BLaER1 treated with 17β-estradiol and CSF1 and Interleukin-3, amounts not matched to agents 10 nM and 100 nM (cell line): ENCODE data around the gene KLC1.
A peak's percentile ranks its signal among the peaks of the same experiment; 100 is the strongest.

Experiments
- H3K27ac ChIP-seq, 11 experiments: shearing (Covaris generic); formaldehyde crosslinking; 2 replicates each; pipeline ENCODE4 v1.8.1; 2022
- H3K27me3 ChIP-seq, 11 experiments: shearing (Covaris generic); formaldehyde crosslinking; 2 replicates each; pipeline ENCODE4 v1.8.1; 2022
- H3K36me3 ChIP-seq, 11 experiments: shearing (Covaris generic); formaldehyde crosslinking; 2 replicates each; pipeline ENCODE4 v1.8.1; 2022
- H3K4me1 ChIP-seq, 10 experiments: shearing (Covaris generic); formaldehyde crosslinking; 2 replicates each; pipeline ENCODE4 v1.8.1; 2022
- H3K4me2 ChIP-seq, 11 experiments: shearing (Covaris generic); formaldehyde crosslinking; 2 replicates each; pipeline ENCODE4 v1.8.1; 2022
- H3K4me3 ChIP-seq, 10 experiments: shearing (Covaris generic); formaldehyde crosslinking; 2 replicates each; pipeline ENCODE4 v1.8.1; 2022
- H3K9ac ChIP-seq, 11 experiments: shearing (Covaris generic); formaldehyde crosslinking; 2 replicates each; pipeline ENCODE4 v1.8.1; 2022
- H3K9me3 ChIP-seq, 11 experiments: shearing (Covaris generic); formaldehyde crosslinking; replicated peaks in 1 of 11; 2 replicates each; pipeline ENCODE4 v1.8.1; 2022
- H4K20me1 ChIP-seq, 11 experiments: shearing (Covaris generic); formaldehyde crosslinking; 2 replicates each; pipeline ENCODE4 v1.8.1; 2022
- Cebpa-rat ChIP-seq, 11 experiments: shearing (Covaris generic); IDR thresholded peaks; 2 replicates each; pipeline ENCODE4 v1.8.1; 2022

Gene KLC1

DNA sequence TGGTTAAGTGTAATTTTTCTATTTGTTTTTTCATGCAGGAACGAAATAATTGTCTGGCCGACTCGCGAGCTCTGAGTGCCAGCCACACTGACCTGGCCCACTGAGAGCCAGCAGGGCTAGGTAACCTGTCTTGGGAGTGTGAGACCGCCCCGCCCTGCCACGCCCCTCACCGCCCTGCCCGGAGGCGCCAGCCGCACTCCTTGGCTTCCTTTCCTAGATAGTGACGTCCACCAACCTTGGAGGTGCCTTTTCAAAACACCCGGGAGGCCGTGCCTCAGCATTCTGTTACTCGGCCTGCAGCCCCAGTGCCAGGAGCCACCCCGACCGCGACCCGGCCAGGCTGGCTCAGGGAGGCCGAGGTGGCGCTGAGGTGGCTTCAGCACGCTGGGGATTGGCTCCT lies 64.5 kb downstream of the KLC1 start:
- Histone ChIP-seq H3K9ac (peak overlapping the region in 4 of 11 experiments; percentile 14 to 45 (median 22); a peak in 5 of 22 replicates), H4K20me1 (peaks cover 82 to 100% (median 96%) of the 10 kb centered on the region in 11 experiments), H3K4me3 (no peak overlapping the region), H3K4me2 (peak overlapping the region in 7 of 11 experiments; percentile 3 to 87 (median 80); a peak in 5 of 22 replicates), H3K36me3 (peaks cover 45 to 96% (median 66%) of the 10 kb centered on the region in 11 experiments), H3K4me1 (peaks cover 55 to 99% (median 93%) of the 10 kb centered on the region in 10 experiments), H3K9me3 (no peaks in the 10 kb centered on the region), H3K27ac (peak overlapping the region in 4 of 11 experiments; percentile 42 to 69 (median 50); a peak in 5 of 22 replicates), H3K27me3 (no peaks in the 10 kb centered on the region)
- no peak for TF ChIP-seq Cebpa-rat (IDR thresholded peaks at IDR 0.05)

GRCh38 chr14:103694572-103695026 lies 65.6 kb downstream of the KLC1 start:
- no peaks in the 10 kb centered on the region for H3K9me3 ChIP-seq
- no peak for TF ChIP-seq Cebpa-rat (IDR thresholded peaks at IDR 0.05)
- peaks cover 64 to 99% (median 95%) of the 10 kb centered on the region in 10 experiments for H3K4me1 ChIP-seq
- no peak overlapping the region for H3K4me3 ChIP-seq
- H4K20me1 ChIP-seq: peaks cover 92 to 100% (median 97%) of the 10 kb centered on the region in 11 experiments
- H3K27me3 ChIP-seq: no peaks in the 10 kb centered on the region
- H3K4me2 ChIP-seq: peak overlapping the region; percentile 5 to 89 (median 72); a peak in 17 of 22 replicates
- peak overlapping the region in 4 of 11 experiments; percentile 36 to 69 (median 58); a peak in 6 of 22 replicates for H3K27ac ChIP-seq
- H3K9ac ChIP-seq: peak overlapping the region in 8 of 11 experiments; percentile 2 to 45 (median 36); a peak in 9 of 22 replicates
- H3K36me3 ChIP-seq: peaks cover 49 to 96% (median 69%) of the 10 kb centered on the region in 11 experiments

- peak overlapping the region; percentile 43 to 89 (median 73); a peak in 21 of 22 replicates for H3K4me2 ChIP-seq
- H3K4me1 ChIP-seq: peaks cover 64 to 99% (median 95%) of the 10 kb centered on the region in 10 experiments
- peaks cover 58 to 96% (median 69%) of the 10 kb centered on the region in 11 experiments for H3K36me3 ChIP-seq
- no peaks in the 10 kb centered on the region for H3K9me3 ChIP-seq
- peak overlapping the region in 10 of 11 experiments; percentile 15 to 72 (median 46); a peak in 14 of 22 replicates for H3K9ac ChIP-seq
- H3K4me3 ChIP-seq: peak overlapping the region in 1 of 10 experiments; percentile 31; a peak in 2 of 20 replicates
- no peaks in the 10 kb centered on the region for H3K27me3 ChIP-seq
- peaks cover 89 to 100% (median 97%) of the 10 kb centered on the region in 11 experiments for H4K20me1 ChIP-seq
- peak overlapping the region in 7 of 11 experiments; percentile 30 to 73 (median 62); a peak in 10 of 22 replicates for H3K27ac ChIP-seq
- TF ChIP-seq Cebpa-rat (IDR thresholded peaks at IDR 0.05): no peak
These were observed 66.5 kb downstream of the KLC1 start for GRCh38 chr14:103695296-103696069.

DNA sequence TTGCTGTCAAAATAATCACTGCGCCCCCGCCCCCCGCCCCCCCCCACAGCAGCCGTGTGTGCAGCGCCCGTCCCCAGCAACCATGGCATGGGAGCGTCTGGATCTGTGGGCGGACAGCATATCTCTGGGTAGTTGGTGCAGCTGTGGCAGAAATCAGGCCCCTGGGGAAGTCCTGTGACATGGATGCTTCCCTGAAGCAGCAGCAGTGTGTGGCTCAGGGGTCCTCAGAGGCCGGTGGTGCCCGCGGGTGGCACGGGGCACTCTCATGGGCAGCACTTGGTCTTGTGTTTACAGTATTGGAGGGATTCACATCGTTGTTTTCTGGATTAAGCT lies 67.0 kb downstream of the KLC1 start:
- Histone ChIP-seq H3K4me1 (peaks cover 66 to 99% (median 96%) of the 10 kb centered on the region in 10 experiments), H3K4me2 (peak overlapping the region; percentile 16 to 89 (median 80); a peak in 21 of 22 replicates), H3K9ac (peak overlapping the region in 7 of 11 experiments; percentile 40 to 52 (median 45); a peak in 8 of 22 replicates), H3K27me3 (no peaks in the 10 kb centered on the region), H3K4me3 (no peak overlapping the region), H3K36me3 (peaks cover 63 to 96% (median 73%) of the 10 kb centered on the region in 11 experiments), H3K27ac (peak overlapping the region in 9 of 11 experiments; percentile 12 to 83 (median 53); a peak in 16 of 22 replicates), H4K20me1 (peaks cover 86 to 100% (median 97%) of the 10 kb centered on the region in 11 experiments), H3K9me3 (no peaks in the 10 kb centered on the region)
- TF ChIP-seq Cebpa-rat (IDR thresholded peaks at IDR 0.05): no peak

DNA sequence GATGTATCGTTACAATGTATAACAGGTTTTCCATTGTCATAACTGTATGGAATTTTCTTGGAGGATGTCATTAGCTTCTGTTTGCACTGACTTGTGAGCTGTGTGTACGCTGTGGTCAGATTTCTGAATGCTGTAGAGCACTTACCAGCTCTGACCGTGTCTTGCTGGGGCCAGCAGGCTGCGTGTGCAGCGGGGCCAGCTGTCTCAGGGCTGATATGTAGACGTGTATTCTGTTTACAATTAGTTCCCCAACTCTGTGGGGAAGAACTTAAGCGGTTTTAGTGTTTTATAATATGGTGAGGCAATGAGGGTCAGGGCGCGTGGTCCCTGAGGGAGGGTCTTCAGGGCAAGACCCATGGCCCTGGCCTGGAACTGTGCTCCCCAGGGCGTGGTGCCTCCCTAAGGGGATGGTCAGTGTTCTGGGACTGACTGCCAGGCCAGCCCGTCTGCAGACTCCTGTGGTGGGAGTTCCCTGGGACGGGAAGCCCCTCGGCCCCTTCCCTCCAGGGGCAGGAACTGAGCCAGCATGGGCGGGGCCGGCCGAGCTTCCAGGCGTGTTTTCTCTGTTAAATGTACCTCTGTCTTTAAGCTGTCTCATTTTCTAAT lies 67.6 kb downstream of the KLC1 start:
- no peaks in the 10 kb centered on the region for H3K9me3 ChIP-seq
- H3K4me1 ChIP-seq: peaks cover 66 to 99% (median 96%) of the 10 kb centered on the region in 10 experiments
- no peak for TF ChIP-seq Cebpa-rat (IDR thresholded peaks at IDR 0.05)
- H3K27ac ChIP-seq: peak overlapping the region in 9 of 11 experiments; percentile 12 to 83 (median 53); a peak in 17 of 22 replicates
- peaks cover 83 to 100% (median 96%) of the 10 kb centered on the region in 11 experiments for H4K20me1 ChIP-seq
- peaks cover 67 to 94% (median 76%) of the 10 kb centered on the region in 11 experiments for H3K36me3 ChIP-seq
- H3K4me3 ChIP-seq: no peak overlapping the region
- peak overlapping the region; percentile 16 to 89 (median 67) for H3K4me2 ChIP-seq
- no peaks in the 10 kb centered on the region for H3K27me3 ChIP-seq
- H3K9ac ChIP-seq: peak overlapping the region in 9 of 11 experiments; percentile 35 to 52 (median 45); a peak in 14 of 22 replicates

DNA sequence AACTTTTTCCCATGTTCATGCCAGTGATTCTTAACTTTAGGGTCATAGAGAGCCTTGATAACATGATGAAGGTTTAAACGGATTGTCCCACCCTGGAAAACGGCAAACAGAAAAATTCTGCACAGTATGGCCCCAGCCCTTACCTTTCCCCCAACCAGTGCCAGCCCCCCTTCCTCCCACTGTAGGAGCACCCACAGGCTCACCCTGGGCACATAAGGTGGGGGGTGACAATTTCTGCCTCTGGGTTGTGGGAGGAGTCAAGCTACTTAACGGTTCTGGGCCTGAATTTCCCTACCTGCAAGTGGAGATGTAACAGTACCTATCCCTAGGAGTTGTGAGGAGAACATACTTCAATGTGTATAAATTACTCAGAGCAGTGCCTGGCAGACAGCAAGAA lies 68.2 kb downstream of the KLC1 start:
- no peaks in the 10 kb centered on the region for H3K9me3 ChIP-seq

GRCh38 chr14:103697603-103698379 lies 68.8 kb downstream of the KLC1 start:
- H3K27ac ChIP-seq: peak overlapping the region in 8 of 11 experiments; percentile 30 to 84 (median 68); a peak in 16 of 22 replicates
- peak overlapping the region in 9 of 11 experiments; percentile 37 to 54 (median 45); a peak in 11 of 22 replicates for H3K9ac ChIP-seq
- peaks cover 79 to 99% (median 94%) of the 10 kb centered on the region in 11 experiments for H4K20me1 ChIP-seq
- H3K9me3 ChIP-seq: no peaks in the 10 kb centered on the region
- peaks cover 68 to 99% (median 97%) of the 10 kb centered on the region in 10 experiments for H3K4me1 ChIP-seq
- no peaks in the 10 kb centered on the region for H3K27me3 ChIP-seq
- H3K36me3 ChIP-seq: peaks cover 71 to 92% (median 78%) of the 10 kb centered on the region in 11 experiments
- H3K4me3 ChIP-seq: no peak overlapping the region
- peak overlapping the region in 8 of 11 experiments; percentile 26 to 89 (median 70); a peak in 11 of 22 replicates for H3K4me2 ChIP-seq
- TF ChIP-seq Cebpa-rat (IDR thresholded peaks at IDR 0.05): no peak

More for the DNA sequence above, 68.2 kb downstream of the KLC1 start:
- Histone ChIP-seq H3K4me3 (no peak overlapping the region), H3K27me3 (no peaks in the 10 kb centered on the region), H3K27ac (peak overlapping the region in 6 of 11 experiments; percentile 28 to 83 (median 66); a peak in 8 of 22 replicates), H3K4me1 (peaks cover 67 to 99% (median 96%) of the 10 kb centered on the region in 10 experiments), H3K4me2 (peak overlapping the region in 10 of 11 experiments; percentile 16 to 89 (median 70); a peak in 19 of 22 replicates), H4K20me1 (peaks cover 80 to 99% (median 94%) of the 10 kb centered on the region in 11 experiments), H3K9ac (peak overlapping the region in 8 of 11 experiments; percentile 37 to 52 (median 46); a peak in 6 of 22 replicates), H3K36me3 (peaks cover 70 to 92% (median 77%) of the 10 kb centered on the region in 11 experiments)
- TF ChIP-seq Cebpa-rat (IDR thresholded peaks at IDR 0.05): no peak
